Measurements from ENCODE around the gene KLK10. TPM values are rescaled to one million over a fixed set of nuclear protein-coding genes. Genes with fewer than 3 reads are reported as not detected.

KLK10 gene
- polyA plus RNA-seq, 1 experiment, result not detected

GRCh38 chr19:51047031-51047335 lies 27.5 kb upstream of the KLK10 start:
- POLR2A ChIA-PET, result no interaction called here
- CTCF ChIA-PET, result interaction anchor here (0.8 kb wide), 1 partner anchor 26 kb away, joined by 3 read pairs; no protein-coding TSS in a partner anchor

GRCh38 chr19:51044327-51044726 lies 24.8 kb upstream of the KLK10 start:
- H3K4me3 ChIP-seq (ENCODE audit: low read depth, low read length), result no peak overlapping the region
- ChIA-PET CTCF (no interaction called here), POLR2A (no interaction called here)
- TF ChIP-seq, protein P1, sequence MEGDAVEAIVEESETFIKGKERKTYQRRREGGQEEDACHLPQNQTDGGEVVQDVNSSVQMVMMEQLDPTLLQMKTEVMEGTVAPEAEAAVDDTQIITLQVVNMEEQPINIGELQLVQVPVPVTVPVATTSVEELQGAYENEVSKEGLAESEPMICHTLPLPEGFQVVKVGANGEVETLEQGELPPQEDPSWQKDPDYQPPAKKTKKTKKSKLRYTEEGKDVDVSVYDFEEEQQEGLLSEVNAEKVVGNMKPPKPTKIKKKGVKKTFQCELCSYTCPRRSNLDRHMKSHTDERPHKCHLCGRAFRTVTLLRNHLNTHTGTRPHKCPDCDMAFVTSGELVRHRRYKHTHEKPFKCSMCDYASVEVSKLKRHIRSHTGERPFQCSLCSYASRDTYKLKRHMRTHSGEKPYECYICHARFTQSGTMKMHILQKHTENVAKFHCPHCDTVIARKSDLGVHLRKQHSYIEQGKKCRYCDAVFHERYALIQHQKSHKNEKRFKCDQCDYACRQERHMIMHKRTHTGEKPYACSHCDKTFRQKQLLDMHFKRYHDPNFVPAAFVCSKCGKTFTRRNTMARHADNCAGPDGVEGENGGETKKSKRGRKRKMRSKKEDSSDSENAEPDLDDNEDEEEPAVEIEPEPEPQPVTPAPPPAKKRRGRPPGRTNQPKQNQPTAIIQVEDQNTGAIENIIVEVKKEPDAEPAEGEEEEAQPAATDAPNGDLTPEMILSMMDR (IDR thresholded peaks at IDR 0.05; ENCODE audit: low read depth, low read length), result no peak
- DNase-seq (ENCODE audit: low read depth, low spot score), result no peak
- no peaks in the 10 kb centered on the region for H3K9me3 ChIP-seq (ENCODE audit: control insufficient read depth, insufficient read depth, low read length)
- no peak overlapping the region for H3K27ac ChIP-seq (ENCODE audit: low read depth, low read length)
- H3K27me3 ChIP-seq (ENCODE audit: control insufficient read depth, insufficient read depth, low read length), result no peaks in the 10 kb centered on the region

More at GRCh38 chr19:51047031-51047335, 27.5 kb upstream of the KLK10 start:
- Histone ChIP-seq H3K9me3 (ENCODE audit: control insufficient read depth, insufficient read depth, low read length) (no peaks in the 10 kb centered on the region), H3K27ac (ENCODE audit: low read depth, low read length) (no peak overlapping the region), H3K4me3 (ENCODE audit: low read depth, low read length) (no peak overlapping the region), H3K27me3 (ENCODE audit: control insufficient read depth, insufficient read depth, low read length) (no peaks in the 10 kb centered on the region)
- TF ChIP-seq, protein P1 (IDR thresholded peaks at IDR 0.05; ENCODE audit: low read depth, low read length), result no peak
- no peak for DNase-seq (ENCODE audit: low read depth, low spot score)

GRCh38 chr19:51043497-51043896 lies 24.0 kb upstream of the KLK10 start:
- TF ChIP-seq, protein P1 (IDR thresholded peaks at IDR 0.05; ENCODE audit: low read depth, low read length), result no peak
- POLR2A ChIA-PET, result no interaction called here
- no peak overlapping the region for H3K4me3 ChIP-seq (ENCODE audit: low read depth, low read length)

DNA sequence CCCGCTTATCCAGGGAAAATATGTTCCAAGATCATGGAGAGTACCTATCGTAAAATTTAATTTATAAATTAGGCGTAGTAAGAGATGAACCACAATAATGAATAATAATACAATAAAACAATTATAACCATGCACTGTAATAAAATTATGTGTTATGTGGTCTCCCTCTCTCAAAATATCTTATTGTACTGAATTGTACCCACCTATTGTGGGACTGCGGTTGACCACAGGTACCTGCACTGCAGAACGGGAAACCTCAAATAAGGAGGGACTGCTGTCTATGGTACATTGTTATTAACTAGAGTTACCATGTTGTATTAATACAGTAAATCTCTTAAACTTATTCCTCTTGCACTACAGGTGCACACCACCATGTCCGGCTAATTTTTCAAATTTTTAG lies 20.6 kb upstream of the KLK10 start:
- no peak overlapping the region for H3K4me3 ChIP-seq (ENCODE audit: low read depth, low read length)
- TF ChIP-seq, protein P1 (IDR thresholded peaks at IDR 0.05; ENCODE audit: low read depth, low read length), result no peak
- no peaks in the 10 kb centered on the region for H3K27me3 ChIP-seq (ENCODE audit: control insufficient read depth, insufficient read depth, low read length)
- no peak overlapping the region for H3K27ac ChIP-seq (ENCODE audit: low read depth, low read length)
- no peaks in the 10 kb centered on the region for H3K9me3 ChIP-seq (ENCODE audit: control insufficient read depth, insufficient read depth, low read length)
- ChIA-PET POLR2A (no interaction called here), CTCF (interaction anchor here (1.6 kb wide), 1 partner anchor 19 kb away, joined by 5 read pairs; no protein-coding TSS in a partner anchor)
- no peak for DNase-seq (ENCODE audit: low read depth, low spot score)

More at GRCh38 chr19:51043497-51043896, 24.0 kb upstream of the KLK10 start:
- CTCF ChIA-PET, result no interaction called here
- no peak for DNase-seq (ENCODE audit: low read depth, low spot score)
- no peaks in the 10 kb centered on the region for H3K27me3 ChIP-seq (ENCODE audit: control insufficient read depth, insufficient read depth, low read length)
- no peak overlapping the region for H3K27ac ChIP-seq (ENCODE audit: low read depth, low read length)
- no peaks in the 10 kb centered on the region for H3K9me3 ChIP-seq (ENCODE audit: control insufficient read depth, insufficient read depth, low read length)

GRCh38 chr19:51036519-51036918 lies 17.0 kb upstream of the KLK10 start:
- H3K4me3 ChIP-seq (ENCODE audit: low read depth, low read length), result no peak overlapping the region
- peaks cover 12% of the 10 kb centered on the region for H3K9me3 ChIP-seq (ENCODE audit: control insufficient read depth, insufficient read depth, low read length)
- ChIA-PET POLR2A (no interaction called here), CTCF (no interaction called here)
- DNase-seq (ENCODE audit: low read depth, low spot score), result no peak
- H3K27ac ChIP-seq (ENCODE audit: low read depth, low read length), result no peak overlapping the region
- TF ChIP-seq, protein P1 (IDR thresholded peaks at IDR 0.05; ENCODE audit: low read depth, low read length), result no peak
- H3K27me3 ChIP-seq (ENCODE audit: control insufficient read depth, insufficient read depth, low read length), result no peaks in the 10 kb centered on the region
